ENCODE data around the gene UROS. TPM values are rescaled to one million over a fixed set of nuclear protein-coding genes. Genes with fewer than 3 reads are reported as not detected.

UROS gene
- total and polyA plus RNA-seq, 10 of the 15 experiments (the other 5 are each of a cell fraction or from before 2014, with no cell fraction given), result 4.3 to 112 (median 64.5) TPM

DNA sequence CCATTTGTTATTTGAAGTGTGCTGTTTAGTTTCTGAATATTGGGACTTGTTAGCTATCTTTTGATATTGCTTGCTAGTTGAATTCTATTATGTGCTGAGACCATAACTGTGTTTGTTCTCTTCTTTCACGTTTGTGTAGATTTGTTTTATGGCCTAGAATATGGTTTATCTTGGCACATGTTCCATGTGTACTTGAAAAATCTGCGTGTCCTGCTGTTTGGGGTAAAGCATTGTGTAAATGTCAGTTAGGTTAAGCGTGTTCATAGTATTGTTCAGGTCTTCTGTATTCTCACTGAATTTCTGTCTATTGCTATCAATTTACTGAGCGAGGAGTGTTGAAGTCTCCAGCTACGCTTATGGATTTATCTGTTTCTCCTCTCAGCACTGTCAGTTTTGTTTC, 66.9 kb downstream of the UROS start:
- Histone ChIP-seq H4K20me1 (ENCODE audit: control insufficient read depth, insufficient read depth) (no peaks in the 10 kb centered on the region; the same call in 1 of the 2 replicates), H3K9ac (ENCODE audit: control insufficient read depth, insufficient read depth, low read length) (no peak overlapping the region), H3K27me3 (replicated peaks in 1 of 2; ENCODE audit: control insufficient read depth in 2 of 2, insufficient read depth in 2 of 2, low read length in 1 of 2) (no peaks in the 10 kb centered on the region), H3K79me2 (ENCODE audit: control insufficient read depth, insufficient read depth, low read length) (no peaks in the 10 kb centered on the region), H3K4me3 (no peak overlapping the region), H3K9me3 (replicated peaks; ENCODE audit: control insufficient read depth, insufficient read depth, low read length) (no peaks in the 10 kb centered on the region), H2AFZ (ENCODE audit: control insufficient read depth, low read depth, low read length) (no peak overlapping the region), H3K4me2 (ENCODE audit: control insufficient read depth, insufficient read depth) (no peak overlapping the region), H3K27ac (ENCODE audit: control insufficient read depth, insufficient read depth) (no peak overlapping the region), H3K36me3 (ENCODE audit: control insufficient read depth in 2 of 2, insufficient read depth in 2 of 2, low read length in 1 of 2) (peaks cover 12 to 61% of the 10 kb centered on the region in 2 experiments), H3K4me1 (ENCODE audit: control insufficient read depth, insufficient read depth, low read length) (no peaks in the 10 kb centered on the region)
- DNase-seq (ENCODE audit: low read depth, low spot score), result no peak
- RAD21 ChIA-PET (ENCODE audit: unreplicated experiment), result no interaction called here
- no peak for FAIRE-seq
- CTCF ChIA-PET, result interaction anchor here (0.9 to 1.1 kb wide), 4 partner anchors 9 to 58 kb away, joined by 3 to 4 read pairs (median 4); no protein-coding TSS in a partner anchor
- ATAC-seq, result no peak
- no TSS peak for BruUV-seq (replicated peaks)
- SMC1A ChIA-PET (ENCODE audit: uncharacterized antibody, unreplicated experiment), result interaction anchor here (1.7 kb wide), 1 partner anchor 9 kb away, joined by 4 read pairs; no protein-coding TSS in a partner anchor
- WGBS (ENCODE audit: insufficient coverage, insufficient replicate concordance, low lambda C conversion rate, missing lambda C conversion rate), result 85% methylated on average over 5 of the region's 5 CpGs
- TF ChIP-seq NFIC (IDR thresholded peaks at IDR 0.05; ENCODE audit: low read depth, low read length) (no peak), BHLHE40 (IDR thresholded peaks at IDR 0.05; ENCODE audit: borderline replicate concordance in 1 of 2, low read depth in 2 of 2, low read length in 1 of 2) (no peak)
- TF ChIP-seq, protein P1, sequence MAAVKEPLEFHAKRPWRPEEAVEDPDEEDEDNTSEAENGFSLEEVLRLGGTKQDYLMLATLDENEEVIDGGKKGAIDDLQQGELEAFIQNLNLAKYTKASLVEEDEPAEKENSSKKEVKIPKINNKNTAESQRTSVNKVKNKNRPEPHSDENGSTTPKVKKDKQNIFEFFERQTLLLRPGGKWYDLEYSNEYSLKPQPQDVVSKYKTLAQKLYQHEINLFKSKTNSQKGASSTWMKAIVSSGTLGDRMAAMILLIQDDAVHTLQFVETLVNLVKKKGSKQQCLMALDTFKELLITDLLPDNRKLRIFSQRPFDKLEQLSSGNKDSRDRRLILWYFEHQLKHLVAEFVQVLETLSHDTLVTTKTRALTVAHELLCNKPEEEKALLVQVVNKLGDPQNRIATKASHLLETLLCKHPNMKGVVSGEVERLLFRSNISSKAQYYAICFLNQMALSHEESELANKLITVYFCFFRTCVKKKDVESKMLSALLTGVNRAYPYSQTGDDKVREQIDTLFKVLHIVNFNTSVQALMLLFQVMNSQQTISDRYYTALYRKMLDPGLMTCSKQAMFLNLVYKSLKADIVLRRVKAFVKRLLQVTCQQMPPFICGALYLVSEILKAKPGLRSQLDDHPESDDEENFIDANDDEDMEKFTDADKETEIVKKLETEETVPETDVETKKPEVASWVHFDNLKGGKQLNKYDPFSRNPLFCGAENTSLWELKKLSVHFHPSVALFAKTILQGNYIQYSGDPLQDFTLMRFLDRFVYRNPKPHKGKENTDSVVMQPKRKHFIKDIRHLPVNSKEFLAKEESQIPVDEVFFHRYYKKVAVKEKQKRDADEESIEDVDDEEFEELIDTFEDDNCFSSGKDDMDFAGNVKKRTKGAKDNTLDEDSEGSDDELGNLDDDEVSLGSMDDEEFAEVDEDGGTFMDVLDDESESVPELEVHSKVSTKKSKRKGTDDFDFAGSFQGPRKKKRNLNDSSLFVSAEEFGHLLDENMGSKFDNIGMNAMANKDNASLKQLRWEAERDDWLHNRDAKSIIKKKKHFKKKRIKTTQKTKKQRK (IDR thresholded peaks at IDR 0.05; ENCODE audit: low read depth, low read length), result no peak
- intact Hi-C loops (cut with micrococcal nuclease; ENCODE audit: unreplicated experiment), result no loop called here
- POLR2A ChIA-PET, result no interaction called here
- in situ Hi-C loops (cut with MboI), result no loop called here

Measured in GM12878 (cell line).